SK-N-SH (cell line): ENCODE results near the gene IL1RL2. TPM values are rescaled to one million over a fixed set of nuclear protein-coding genes. Genes with fewer than 3 reads are reported as not detected.

Experiments used
- CTCF ChIA-PET: fragments of 300-600, 350-600 bp; formaldehyde crosslinking; extraction: SDS; loops from one replicate; lab custom pipeline; 2021; lab: Yijun Ruan, JAX
- POLR2A ChIA-PET: fragments of 350-600 bp; sonication (Branson Sonifier 250); formaldehyde crosslinking; extraction: SDS; loops from one replicate; lab custom pipeline; 2020; ENCODE audit warnings: antibody characterized with exemption, inconsistent platforms; lab: Yijun Ruan, JAX
- DNase-seq: peaks from one replicate; pipeline ENCODE4 v3.0.0; 2012
- H2AFZ ChIP-seq: fragments of 200-600 bp; sonication (generic); 2 replicates; pipeline ENCODE4 v1.8.1; 2016; ENCODE audit warnings: antibody characterized with exemption, mild to moderate bottlenecking, low read depth
- H3F3A ChIP-seq: fragments of 200-600 bp; sonication (generic); replicated peaks from 2 replicates; pipeline ENCODE3; 2016; ENCODE audit warnings: antibody characterized with exemption, mild to moderate bottlenecking; ENCODE audit not compliant: insufficient read depth
- H3K27ac ChIP-seq, 2 experiments: fragments of 200-500 bp in 1 of 2; fragments of 200-600 bp in 1 of 2; sonication (Bioruptor generic) in 1 of 2; sonication (generic), shearing (Covaris generic) in 1 of 2; 2 replicates each; pipeline versions ENCODE4 v1.5.1 to v1.6.1; 2014 to 2016; ENCODE audit warnings: low read depth in 2 of 2, inconsistent platforms in 1 of 2, low read length in 1 of 2, mild to moderate bottlenecking in 1 of 2, mixed read lengths in 1 of 2
- H3K27me3 ChIP-seq: fragments of 200-600 bp; sonication (generic), shearing (Covaris generic); 2 replicates; pipeline ENCODE4 v1.6.1; 2016; ENCODE audit warnings: mixed run types; ENCODE audit not compliant: insufficient read depth
- H3K36me3 ChIP-seq, 2 experiments: fragments of 200-500 bp in 1 of 2; fragments of 200-600 bp in 1 of 2; sonication (Bioruptor generic) in 1 of 2; sonication (generic) in 1 of 2; replicated peaks in 1 of 2; 2 replicates each; pipeline versions ENCODE3 to v1.5.1; 2014 to 2016; ENCODE audit warnings: low read length in 1 of 2, mild to moderate bottlenecking in 1 of 2; ENCODE audit not compliant: insufficient read depth in 2 of 2, control insufficient read depth in 1 of 2
- H3K4me1 ChIP-seq, 2 experiments: fragments of 200-500 bp in 1 of 2; fragments of 200-600 bp in 1 of 2; sonication (Bioruptor generic) in 1 of 2; sonication (generic), shearing (Covaris generic) in 1 of 2; 2 replicates each; pipeline versions ENCODE4 v1.5.1 to v1.6.1; 2014 to 2016; ENCODE audit warnings: low read depth in 1 of 2, low read length in 1 of 2, mixed run types in 1 of 2; ENCODE audit not compliant: insufficient read depth in 2 of 2, control insufficient read depth in 1 of 2
- H3K4me2 ChIP-seq: fragments of 200-600 bp; sonication (generic), shearing (Covaris generic); 2 replicates; pipeline ENCODE4 v1.6.1; 2017; ENCODE audit warnings: mixed run types
- H3K4me3 ChIP-seq, 2 experiments: fragments of 200-500 bp in 1 of 2; fragments of 200-600 bp in 1 of 2; sonication (Bioruptor generic) in 1 of 2; sonication (generic), shearing (Covaris generic) in 1 of 2; 2 replicates each; pipeline versions ENCODE4 v1.5.1 to v1.8.1; 2014 to 2016; ENCODE audit warnings: low read depth in 2 of 2, inconsistent platforms in 1 of 2, low read length in 1 of 2, mild to moderate bottlenecking in 1 of 2, mixed read lengths in 1 of 2, moderate library complexity in 1 of 2
- H3K79me2 ChIP-seq: fragments of 200-600 bp; sonication (generic); 2 replicates; pipeline ENCODE4 v1.8.1; 2017; ENCODE audit warnings: mild to moderate bottlenecking; ENCODE audit not compliant: insufficient read depth
- H3K9ac ChIP-seq: fragments of 200-600 bp; sonication (generic); 2 replicates; pipeline ENCODE4 v1.6.1; 2017; ENCODE audit warnings: mixed run types
- H3K9me2 ChIP-seq: fragments of 200-600 bp; sonication (generic); 2 replicates; pipeline ENCODE4 v1.6.1; 2017; ENCODE audit warnings: mixed run types
- H3K9me3 ChIP-seq: fragments of 200-600 bp; sonication (generic); 2 replicates; pipeline ENCODE4 v1.6.1; 2017; ENCODE audit warnings: mixed run types, mild to moderate bottlenecking, moderate library complexity
- H4K20me1 ChIP-seq: fragments of 200-600 bp; sonication (generic); 2 replicates; pipeline ENCODE4 v1.6.1; 2017; ENCODE audit warnings: mild to moderate bottlenecking, mixed run types; ENCODE audit not compliant: insufficient read depth
- FOXM1 ChIP-seq: IDR thresholded peaks from 2 replicates; pipeline ENCODE4 v1.4.0; 2012; ENCODE audit warnings: low read depth, mild to moderate bottlenecking
- MAX ChIP-seq: IDR thresholded peaks from 2 replicates; pipeline ENCODE4 v1.4.0; 2012; ENCODE audit warnings: low read depth
- MXI1 ChIP-seq: IDR thresholded peaks from 2 replicates; pipeline ENCODE4 v1.6.1; 2012; ENCODE audit warnings: mild to moderate bottlenecking, low read depth, low read length, improper control_type of control experiment
- NFIC ChIP-seq: IDR thresholded peaks from 2 replicates; pipeline ENCODE4 v1.4.0; 2012; ENCODE audit warnings: borderline replicate concordance
- RCOR1 ChIP-seq: fragments of 150-350 bp; IDR thresholded peaks from 2 replicates; pipeline ENCODE4 v1.6.1; 2017; ENCODE audit warnings: antibody characterized with exemption, low read length
- RFX5 ChIP-seq: IDR thresholded peaks from 2 replicates; pipeline ENCODE4 v1.6.1; 2012; ENCODE audit warnings: mild to moderate bottlenecking, improper control_type of control experiment, low read length
- TCF12 ChIP-seq: IDR thresholded peaks from 2 replicates; pipeline ENCODE4 v1.4.0; 2012
- TEAD4 ChIP-seq: IDR thresholded peaks from 2 replicates; pipeline ENCODE4 v1.4.0; 2012; ENCODE audit warnings: mild to moderate bottlenecking, borderline replicate concordance; ENCODE audit not compliant: insufficient read depth
- whole genome bisulfite sequencing: methylation state at CpG from one replicate; pipeline ENCODE4 v1.1.6; 2017; ENCODE audit warnings: low lambda C conversion rate; 5-methylcytosine and 5-hydroxymethylcytosine counted together
- polyA plus RNA-seq, 3 experiments: library from polyadenylated mRNA; depleted of rRNA; stranded (reverse); fragments of >200 nt; gene quantifications; 2 replicates each; pipeline ENCODE4 v1.2.3, GENCODE V29; 2012
- TF ChIP-seq, protein P1 (sequence below): IDR thresholded peaks from 2 replicates; pipeline ENCODE4 v1.6.1; 2012; ENCODE audit warnings: mild to moderate bottlenecking, low read depth, low read length, moderate library complexity
- TF ChIP-seq, protein P2 (sequence below): IDR thresholded peaks from 2 replicates; pipeline ENCODE4; 2012
- TF ChIP-seq, protein P3 (sequence below): fragments of 150-350 bp; IDR thresholded peaks from 2 replicates; pipeline ENCODE4 v1.6.1; 2016; ENCODE audit warnings: mild to moderate bottlenecking, low read depth, low read length

Gene IL1RL2
- polyA plus RNA-seq, 1 of the 3 experiments (the other 2 are of a cell fraction) = 0.05 TPM

- TF ChIP-seq, protein P1, sequence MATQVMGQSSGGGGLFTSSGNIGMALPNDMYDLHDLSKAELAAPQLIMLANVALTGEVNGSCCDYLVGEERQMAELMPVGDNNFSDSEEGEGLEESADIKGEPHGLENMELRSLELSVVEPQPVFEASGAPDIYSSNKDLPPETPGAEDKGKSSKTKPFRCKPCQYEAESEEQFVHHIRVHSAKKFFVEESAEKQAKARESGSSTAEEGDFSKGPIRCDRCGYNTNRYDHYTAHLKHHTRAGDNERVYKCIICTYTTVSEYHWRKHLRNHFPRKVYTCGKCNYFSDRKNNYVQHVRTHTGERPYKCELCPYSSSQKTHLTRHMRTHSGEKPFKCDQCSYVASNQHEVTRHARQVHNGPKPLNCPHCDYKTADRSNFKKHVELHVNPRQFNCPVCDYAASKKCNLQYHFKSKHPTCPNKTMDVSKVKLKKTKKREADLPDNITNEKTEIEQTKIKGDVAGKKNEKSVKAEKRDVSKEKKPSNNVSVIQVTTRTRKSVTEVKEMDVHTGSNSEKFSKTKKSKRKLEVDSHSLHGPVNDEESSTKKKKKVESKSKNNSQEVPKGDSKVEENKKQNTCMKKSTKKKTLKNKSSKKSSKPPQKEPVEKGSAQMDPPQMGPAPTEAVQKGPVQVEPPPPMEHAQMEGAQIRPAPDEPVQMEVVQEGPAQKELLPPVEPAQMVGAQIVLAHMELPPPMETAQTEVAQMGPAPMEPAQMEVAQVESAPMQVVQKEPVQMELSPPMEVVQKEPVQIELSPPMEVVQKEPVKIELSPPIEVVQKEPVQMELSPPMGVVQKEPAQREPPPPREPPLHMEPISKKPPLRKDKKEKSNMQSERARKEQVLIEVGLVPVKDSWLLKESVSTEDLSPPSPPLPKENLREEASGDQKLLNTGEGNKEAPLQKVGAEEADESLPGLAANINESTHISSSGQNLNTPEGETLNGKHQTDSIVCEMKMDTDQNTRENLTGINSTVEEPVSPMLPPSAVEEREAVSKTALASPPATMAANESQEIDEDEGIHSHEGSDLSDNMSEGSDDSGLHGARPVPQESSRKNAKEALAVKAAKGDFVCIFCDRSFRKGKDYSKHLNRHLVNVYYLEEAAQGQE = no peak
- TF ChIP-seq RFX5 (no peak), MAX (no peak), TCF12 (no peak), TEAD4 (no peak), NFIC (no peak), MXI1 (no peak), RCOR1 (no peak), FOXM1 (no peak)
- TF ChIP-seq, protein P2, sequence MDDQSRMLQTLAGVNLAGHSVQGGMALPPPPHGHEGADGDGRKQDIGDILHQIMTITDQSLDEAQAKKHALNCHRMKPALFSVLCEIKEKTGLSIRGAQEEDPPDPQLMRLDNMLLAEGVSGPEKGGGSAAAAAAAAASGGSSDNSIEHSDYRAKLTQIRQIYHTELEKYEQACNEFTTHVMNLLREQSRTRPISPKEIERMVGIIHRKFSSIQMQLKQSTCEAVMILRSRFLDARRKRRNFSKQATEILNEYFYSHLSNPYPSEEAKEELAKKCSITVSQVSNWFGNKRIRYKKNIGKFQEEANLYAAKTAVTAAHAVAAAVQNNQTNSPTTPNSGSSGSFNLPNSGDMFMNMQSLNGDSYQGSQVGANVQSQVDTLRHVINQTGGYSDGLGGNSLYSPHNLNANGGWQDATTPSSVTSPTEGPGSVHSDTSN = no peak
- no peak overlapping the region for H3K9ac ChIP-seq
- H3K9me2 ChIP-seq = no peaks in the 10 kb centered on the region
- no peak overlapping the region for H3K4me3 ChIP-seq
- no peaks in the 10 kb centered on the region for H3F3A ChIP-seq
- no peaks in the 10 kb centered on the region for H3K4me1 ChIP-seq
- H3K79me2 ChIP-seq = no peaks in the 10 kb centered on the region
- H3K4me2 ChIP-seq = no peak overlapping the region
- WGBS = 0% methylated on average over 2 of the region's 2 CpGs
- POLR2A ChIA-PET = no interaction called here
- DNase-seq = no peak
- no peak overlapping the region for H3K27ac ChIP-seq
- CTCF ChIA-PET = no interaction called here
- H3K36me3 ChIP-seq = no peaks in the 10 kb centered on the region
- H3K9me3 ChIP-seq = no peaks in the 10 kb centered on the region
- H4K20me1 ChIP-seq = no peaks in the 10 kb centered on the region
- no peak overlapping the region for H2AFZ ChIP-seq
- peaks cover 23% of the 10 kb centered on the region; the same call in 1 of the 2 replicates for H3K27me3 ChIP-seq
Observed at GRCh38 chr2:102282678-102283091, 95.9 kb downstream of the IL1RL2 start.

GRCh38 chr2:102283996-102284395, 97.2 kb downstream of the IL1RL2 start:
- 2% methylated on average over 1 of the region's 1 CpG for WGBS
- ChIA-PET POLR2A (no interaction called here), CTCF (interaction anchor here (0.6 kb wide), 1 partner anchor 35 kb away, joined by 3 read pairs; no protein-coding TSS in a partner anchor)
- H3K9me3 ChIP-seq = no peaks in the 10 kb centered on the region
- no peaks in the 10 kb centered on the region for H3K36me3 ChIP-seq
- H2AFZ ChIP-seq = no peak overlapping the region
- H3K27ac ChIP-seq = no peak overlapping the region
- no peaks in the 10 kb centered on the region for H3K4me1 ChIP-seq
- no peak overlapping the region for H3K4me3 ChIP-seq
- no peak for DNase-seq
- H3K79me2 ChIP-seq = no peaks in the 10 kb centered on the region
- no peak overlapping the region for H3K9ac ChIP-seq
- no peaks in the 10 kb centered on the region for H3K9me2 ChIP-seq
- TF ChIP-seq, protein P3, sequence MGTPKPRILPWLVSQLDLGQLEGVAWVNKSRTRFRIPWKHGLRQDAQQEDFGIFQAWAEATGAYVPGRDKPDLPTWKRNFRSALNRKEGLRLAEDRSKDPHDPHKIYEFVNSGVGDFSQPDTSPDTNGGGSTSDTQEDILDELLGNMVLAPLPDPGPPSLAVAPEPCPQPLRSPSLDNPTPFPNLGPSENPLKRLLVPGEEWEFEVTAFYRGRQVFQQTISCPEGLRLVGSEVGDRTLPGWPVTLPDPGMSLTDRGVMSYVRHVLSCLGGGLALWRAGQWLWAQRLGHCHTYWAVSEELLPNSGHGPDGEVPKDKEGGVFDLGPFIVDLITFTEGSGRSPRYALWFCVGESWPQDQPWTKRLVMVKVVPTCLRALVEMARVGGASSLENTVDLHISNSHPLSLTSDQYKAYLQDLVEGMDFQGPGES = no peak
- no peak overlapping the region for H3K4me2 ChIP-seq
- no peaks in the 10 kb centered on the region for H4K20me1 ChIP-seq
- H3F3A ChIP-seq = no peaks in the 10 kb centered on the region
- peaks cover 19% of the 10 kb centered on the region; the same call in 1 of the 2 replicates for H3K27me3 ChIP-seq
